Vagina (tissue), 2 donors: Measurements from ENCODE around the gene ZMAT5. TPM values are rescaled to one million over a fixed set of nuclear protein-coding genes. Genes with fewer than 3 reads are reported as not detected.

Source experiments
- DNase-seq, 2 donors: peaks; one replicate each; pipeline ENCODE4 v3.0.0-alpha.2; 2017; ENCODE audit errors: extremely low spot score in 2 of 2
- H3K27ac ChIP-seq: fragments of 200-600 bp; sonication (generic); one replicate; pipeline ENCODE4 v1.5.1; 2019
- H3K27me3 ChIP-seq: fragments of 200-600 bp; sonication (generic); one replicate; pipeline ENCODE4 v1.5.1; 2019
- H3K36me3 ChIP-seq, 2 donors: fragments of 200-600 bp; sonication (generic); one replicate each; pipeline ENCODE4 v1.5.1; 2017 to 2019
- H3K4me1 ChIP-seq: fragments of 200-600 bp; sonication (generic); one replicate; pipeline ENCODE4 v1.5.1; 2019
- H3K4me3 ChIP-seq, 2 donors: fragments of 200-600 bp; sonication (generic); 1 replicate in 1 of 2; 2 replicates in 1 of 2; pipeline ENCODE4 v1.5.1; 2016 to 2019
- H3K9me3 ChIP-seq: fragments of 200-600 bp; sonication (generic); one replicate; pipeline ENCODE4 v1.5.1; 2019
- CTCF ChIP-seq, 3 experiments: fragments of 450-650 bp in 2 of 3; fragments of 200-600 bp in 1 of 3; sonication (generic) in 1 of 3; IDR thresholded peaks; one replicate each; pipeline ENCODE4 v1.5.1; 2017 to 2019; ENCODE audit warnings: antibody characterized with exemption in 3 of 3, mild to moderate bottlenecking in 2 of 3, moderate library complexity in 2 of 3
- POLR2A ChIP-seq, 2 donors: fragments of 450-650 bp; IDR thresholded peaks; one replicate each; pipeline ENCODE4 v1.6.1; 2017; ENCODE audit warnings: antibody characterized with exemption in 2 of 2, mild to moderate bottlenecking in 2 of 2, moderate library complexity in 2 of 2
- POLR2AphosphoS5 ChIP-seq, 2 donors: sonication (generic); formaldehyde crosslinking; IDR thresholded peaks; one replicate each; pipeline ENCODE4 v1.9.0; 2017; ENCODE audit warnings: antibody characterized with exemption in 2 of 2, mild to moderate bottlenecking in 2 of 2, low read depth in 1 of 2; ENCODE audit not compliant: insufficient read depth in 1 of 2
- intact Hi-C: fragments of 100-400 bp; cut with DNase I; formaldehyde crosslinking; loops from one replicate; pipeline ENCODE4 v1.15.1; 2023
- total RNA-seq: library from RNA; depleted of rRNA; stranded (reverse); fragments of >200 nt; gene quantifications from one replicate; pipeline ENCODE4 v1.2.3, GENCODE V29; 2016

Gene ZMAT5
- total RNA-seq, 1 donor from 2014 or later = 22.6 TPM

- H3K36me3 ChIP-seq = peaks cover 0 to 9% of the 10 kb centered on the region in 2 donors
- TF ChIP-seq CTCF (IDR thresholded peaks at IDR 0.05) (no peak), POLR2AphosphoS5 (IDR thresholded peaks at IDR 0.05; ENCODE audit: insufficient read depth in 1 of 2, low read depth in 1 of 2) (no peak), POLR2A (IDR thresholded peaks at IDR 0.05) (no peak)
Observed at GRCh38 chr22:29734838-29735237, 32.0 kb downstream of the ZMAT5 start.

DNA sequence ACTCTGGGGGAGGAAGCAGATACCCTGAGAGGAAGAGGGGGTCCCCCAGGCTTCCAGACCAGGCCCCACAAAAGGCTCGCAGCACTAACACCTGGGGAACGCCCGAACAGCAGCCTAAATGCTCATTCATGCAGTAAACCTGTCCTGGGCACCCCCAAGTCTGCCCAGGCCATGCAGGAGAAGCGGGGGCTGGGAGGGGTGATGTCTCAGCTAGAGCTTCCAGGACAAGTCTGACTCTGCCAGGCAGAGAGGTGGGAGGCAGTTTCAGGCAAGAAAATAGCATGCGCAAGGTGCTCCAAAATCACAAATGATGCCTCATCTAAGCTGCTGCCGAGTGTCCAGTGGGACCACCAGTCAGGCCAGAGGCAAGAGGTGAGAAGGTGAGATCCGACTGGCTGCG is 32.4 kb downstream of the ZMAT5 start:
- no peak overlapping the region for H3K27ac ChIP-seq
- no peak for TF ChIP-seq CTCF (IDR thresholded peaks at IDR 0.05)
- no peaks in the 10 kb centered on the region for H3K9me3 ChIP-seq
- no peak overlapping the region for H3K4me3 ChIP-seq
- H3K4me1 ChIP-seq = peaks cover 15% of the 10 kb centered on the region
- DNase-seq = no peak
- intact Hi-C loops = no loop called here
- no peaks in the 10 kb centered on the region for H3K27me3 ChIP-seq
- H3K36me3 ChIP-seq = peaks cover 0 to 9% of the 10 kb centered on the region in 2 donors

More at GRCh38 chr22:29734838-29735237, 32.0 kb downstream of the ZMAT5 start:
- H3K4me3 ChIP-seq = no peak overlapping the region
- no peaks in the 10 kb centered on the region for H3K27me3 ChIP-seq
- no peak overlapping the region for H3K27ac ChIP-seq
- DNase-seq = no peak
- H3K4me1 ChIP-seq = peaks cover 15% of the 10 kb centered on the region
- intact Hi-C loops = no loop called here
- H3K9me3 ChIP-seq = no peaks in the 10 kb centered on the region

DNA sequence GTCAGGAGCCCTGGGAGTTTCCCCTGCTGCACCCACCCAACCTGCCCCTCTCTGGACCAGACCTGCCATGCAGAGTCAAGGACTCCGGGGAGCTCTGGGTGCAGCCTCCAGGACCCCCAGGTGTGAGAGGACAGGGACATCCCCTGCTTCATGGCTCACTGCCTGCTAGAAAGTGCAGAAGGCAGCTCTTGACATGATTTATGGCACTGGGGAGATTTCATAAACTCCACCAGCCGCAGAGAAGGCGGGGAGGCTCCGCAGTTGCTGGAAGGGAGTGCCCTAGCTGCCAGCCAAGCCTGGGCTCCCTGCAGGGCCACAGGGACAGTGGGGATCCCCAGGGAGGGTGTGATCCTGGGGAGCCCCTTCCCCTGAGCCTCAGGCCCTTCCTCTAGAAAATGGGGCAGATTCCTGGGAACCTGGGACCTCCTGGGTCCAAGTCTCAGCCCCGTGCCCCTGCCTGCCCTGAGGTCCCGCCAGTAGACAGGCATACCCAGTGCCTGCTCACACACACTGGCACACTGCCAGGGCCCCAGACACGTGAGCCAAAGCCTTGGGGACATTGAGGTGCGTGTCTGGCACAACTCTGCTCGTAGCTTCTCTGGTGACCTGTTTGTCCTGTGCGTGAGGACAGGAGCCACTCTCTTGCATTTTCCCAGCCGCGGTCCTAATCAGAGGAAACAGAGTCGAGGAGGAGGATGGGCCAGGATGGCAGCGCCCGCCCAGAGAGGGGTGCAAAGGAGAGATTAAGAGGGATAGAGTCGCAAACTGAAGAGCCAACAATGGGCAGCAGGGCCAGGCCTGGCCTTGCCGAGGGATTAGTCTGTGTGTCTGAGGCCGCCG is 33.2 kb downstream of the ZMAT5 start:
- no peak for DNase-seq
- Histone ChIP-seq H3K4me3 (no peak overlapping the region), H3K9me3 (no peaks in the 10 kb centered on the region), H3K27ac (no peak overlapping the region), H3K27me3 (no peaks in the 10 kb centered on the region), H3K4me1 (peaks cover 15% of the 10 kb centered on the region), H3K36me3 (peaks cover 0 to 9% of the 10 kb centered on the region in 2 donors)
- TF ChIP-seq POLR2A (IDR thresholded peaks at IDR 0.05) = no peak
- TF ChIP-seq CTCF (IDR thresholded peaks at IDR 0.05) = no peak
- TF ChIP-seq POLR2AphosphoS5 (IDR thresholded peaks at IDR 0.05; ENCODE audit: insufficient read depth in 1 of 2, low read depth in 1 of 2) = no peak
- intact Hi-C loops = no loop called here

DNA sequence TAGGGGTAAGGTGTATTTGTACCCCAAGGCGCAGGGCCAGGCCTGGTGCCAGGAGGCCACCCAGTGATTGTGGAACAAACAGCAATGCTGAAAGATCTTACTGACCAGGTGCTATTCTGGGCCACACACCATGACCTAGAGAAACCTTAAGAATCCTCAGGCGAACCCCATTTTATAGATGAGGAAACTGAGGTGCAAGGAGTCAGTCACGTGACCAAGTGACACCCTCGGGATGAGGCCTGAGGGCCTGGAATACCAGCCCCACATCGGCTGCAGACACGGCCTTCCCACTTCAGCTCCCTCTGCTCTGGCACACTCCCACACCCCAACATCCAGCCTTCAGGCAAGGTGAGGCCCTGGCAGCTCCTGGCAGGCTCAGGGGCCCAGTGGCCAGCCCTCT is 33.9 kb downstream of the ZMAT5 start:
- no peaks in the 10 kb centered on the region for H3K9me3 ChIP-seq
- no peak for DNase-seq
- no peak overlapping the region for H3K27ac ChIP-seq
- peaks cover 0 to 9% of the 10 kb centered on the region in 2 donors for H3K36me3 ChIP-seq
- TF ChIP-seq POLR2AphosphoS5 (IDR thresholded peaks at IDR 0.05; ENCODE audit: insufficient read depth in 1 of 2, low read depth in 1 of 2) = no peak
- TF ChIP-seq POLR2A (IDR thresholded peaks at IDR 0.05) = no peak
- TF ChIP-seq CTCF (IDR thresholded peaks at IDR 0.05) = no peak
- H3K4me1 ChIP-seq = peaks cover 15% of the 10 kb centered on the region
- no peaks in the 10 kb centered on the region for H3K27me3 ChIP-seq
- intact Hi-C loops = no loop called here
- H3K4me3 ChIP-seq = no peak overlapping the region
